Stimulated activated naive CD8-positive, alpha-beta T cell treated with anti-CD3 and anti-CD28 coated beads, Interleukin-15, Interleukin-2, amounts not matched to agents 100 ng/mL and 50 ng/mL, for 24 hours (primary cell): ENCODE measurements around the gene RPUSD1.

Experiments used
- H3K27ac Mint-ChIP-seq: one replicate; pipeline ENCODE4 v1.8.0; 2021; ENCODE audit warnings: mild to moderate bottlenecking, mixed read lengths
- H3K27me3 Mint-ChIP-seq: one replicate; pipeline ENCODE4 v1.8.0; 2021; ENCODE audit warnings: mixed read lengths
- H3K36me3 Mint-ChIP-seq: one replicate; pipeline ENCODE4 v1.8.0; 2021; ENCODE audit warnings: low read depth, mixed read lengths
- H3K4me1 Mint-ChIP-seq: one replicate; pipeline ENCODE4 v1.8.0; 2021; ENCODE audit warnings: low read depth, mixed read lengths
- H3K4me3 Mint-ChIP-seq: one replicate; pipeline ENCODE4 v1.8.0; 2021; ENCODE audit warnings: mild to moderate bottlenecking, mixed read lengths
- H3K9me3 Mint-ChIP-seq: one replicate; pipeline ENCODE4 v1.8.0; 2021; ENCODE audit warnings: mixed read lengths

The RPUSD1 gene

DNA sequence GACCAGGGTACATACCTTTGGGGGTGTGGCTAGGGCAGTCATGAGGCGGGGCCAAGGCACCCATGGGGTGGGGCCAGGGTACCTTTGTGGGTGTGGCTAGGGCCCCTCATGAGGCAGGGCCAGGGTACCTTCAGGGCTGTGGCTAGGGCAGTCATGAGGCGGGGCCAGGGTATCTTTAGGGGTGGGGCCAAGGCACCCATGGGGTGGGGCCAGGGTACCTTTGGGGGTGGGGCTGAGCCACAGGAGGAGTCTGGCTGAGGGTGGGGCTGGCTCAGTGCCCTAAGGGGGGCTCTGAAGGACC lies 8.9 kb upstream of the RPUSD1 start:
- no peaks in the 10 kb centered on the region for H3K27me3 Mint-ChIP-seq
- H3K4me3 Mint-ChIP-seq, result no peak overlapping the region
- no peaks in the 10 kb centered on the region for H3K4me1 Mint-ChIP-seq
- no peak overlapping the region for H3K27ac Mint-ChIP-seq
- no peaks in the 10 kb centered on the region for H3K36me3 Mint-ChIP-seq
- no peaks in the 10 kb centered on the region for H3K9me3 Mint-ChIP-seq

DNA sequence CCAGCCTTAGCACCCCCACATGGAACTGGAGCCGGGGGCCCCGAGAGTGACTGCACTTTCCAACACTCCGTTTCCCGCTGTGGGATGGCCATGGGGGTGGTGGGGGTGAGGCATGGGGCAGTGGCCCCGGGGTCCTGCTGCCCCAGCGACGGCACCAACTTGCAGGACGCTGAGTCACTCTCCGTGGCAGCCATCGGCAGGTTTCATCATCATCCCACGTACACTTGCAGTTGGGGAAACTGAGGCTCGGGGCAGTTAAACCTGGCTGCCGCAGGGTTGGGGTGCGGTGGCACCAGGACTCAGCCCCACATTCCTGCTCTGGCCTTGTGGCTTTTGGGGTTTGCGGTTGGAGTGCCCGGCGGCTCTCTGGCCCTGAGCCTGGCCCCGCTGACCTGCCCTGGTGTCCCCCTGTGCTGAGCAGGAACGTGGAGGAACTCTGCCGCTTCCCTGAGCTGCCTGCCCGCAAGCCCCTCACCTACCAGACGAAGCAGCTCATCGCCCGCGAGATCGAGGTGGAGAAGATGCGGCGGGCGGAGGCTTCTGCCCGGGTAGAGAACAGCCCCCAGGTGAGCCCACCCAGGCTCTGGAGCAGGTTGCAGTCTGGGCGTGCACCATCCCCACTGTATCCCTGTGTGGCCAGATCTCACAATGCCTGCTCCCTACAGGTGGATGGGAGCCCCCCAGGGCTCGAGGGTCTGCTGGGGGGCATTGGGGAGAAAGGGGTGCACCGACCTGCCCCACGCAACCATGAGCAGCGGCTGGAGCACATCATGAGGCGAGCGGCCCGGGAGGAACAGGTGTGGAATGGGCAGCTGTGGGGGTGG lies 8.3 kb upstream of the RPUSD1 start:
- no peak overlapping the region for H3K27ac Mint-ChIP-seq
- peaks cover 1% of the 10 kb centered on the region for H3K4me1 Mint-ChIP-seq
- H3K4me3 Mint-ChIP-seq, result no peak overlapping the region
- no peaks in the 10 kb centered on the region for H3K27me3 Mint-ChIP-seq
- H3K9me3 Mint-ChIP-seq, result no peaks in the 10 kb centered on the region
- H3K36me3 Mint-ChIP-seq, result peaks cover 4% of the 10 kb centered on the region

DNA sequence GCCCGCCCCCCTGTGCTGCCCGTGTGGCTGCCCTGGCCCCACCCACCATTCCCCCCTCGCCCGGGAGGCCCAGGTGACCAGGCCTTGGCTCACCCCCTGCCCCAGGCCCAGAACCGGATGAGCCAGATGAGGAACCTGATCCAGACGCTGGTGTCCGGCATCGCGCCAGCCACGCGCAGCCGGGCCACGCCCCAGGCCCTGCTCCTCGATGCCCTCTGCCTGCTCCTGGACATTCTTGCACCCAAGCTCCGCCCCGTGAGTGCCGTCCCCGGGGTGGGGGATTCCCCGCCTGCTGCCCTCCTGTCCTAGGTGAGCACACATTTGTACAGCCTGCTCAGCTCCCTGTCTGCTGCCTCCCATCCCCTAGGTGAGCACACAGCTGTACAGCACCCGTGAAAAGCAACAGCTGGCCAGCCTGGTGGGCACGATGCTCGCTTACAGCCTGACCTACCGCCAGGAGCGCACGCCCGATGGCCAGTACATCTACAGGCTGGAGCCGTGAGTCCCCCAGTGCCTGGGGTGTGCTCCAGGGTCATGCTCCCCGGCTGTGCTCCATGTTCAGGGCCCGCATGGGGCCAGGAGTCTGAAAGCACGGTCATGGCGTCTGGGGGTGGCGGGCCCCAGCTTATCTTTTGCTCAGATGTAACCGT lies 7.5 kb upstream of the RPUSD1 start:
- Mint-ChIP-seq H3K4me1 (peaks cover 4% of the 10 kb centered on the region), H3K27me3 (no peaks in the 10 kb centered on the region), H3K9me3 (no peaks in the 10 kb centered on the region), H3K4me3 (no peak overlapping the region), H3K27ac (no peak overlapping the region), H3K36me3 (peaks cover 10% of the 10 kb centered on the region)

DNA sequence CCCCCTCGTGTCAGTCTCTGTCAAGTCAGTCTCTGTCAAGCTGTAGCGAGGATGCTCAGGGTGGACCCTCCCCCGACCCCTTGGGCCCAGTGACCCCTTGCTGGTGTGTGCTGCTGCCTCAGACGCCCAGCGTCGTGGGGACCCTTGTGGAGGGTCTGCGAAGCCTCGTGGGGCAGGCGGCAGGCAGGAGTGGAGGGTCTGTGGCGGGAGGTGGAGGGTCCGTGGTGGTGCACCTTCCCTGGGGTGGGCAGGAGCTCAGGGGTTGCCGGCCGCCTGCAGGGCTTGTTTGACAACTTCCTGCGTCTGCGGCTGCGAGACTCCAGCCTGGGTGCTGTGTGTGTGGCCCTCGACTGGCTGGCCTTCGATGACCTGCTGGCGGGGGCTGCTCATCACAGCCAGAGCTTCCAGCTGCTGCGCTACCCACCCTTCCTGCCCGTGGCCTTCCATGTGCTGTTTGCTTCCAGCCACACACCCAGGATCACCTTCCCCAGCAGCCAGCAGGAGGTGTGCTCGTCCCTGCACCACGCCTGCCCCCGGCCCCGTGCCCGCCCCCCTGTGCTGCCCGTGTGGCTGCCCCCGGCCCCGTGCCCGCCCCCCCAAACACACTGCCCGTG lies 6.8 kb upstream of the RPUSD1 start:
- H3K9me3 Mint-ChIP-seq, result no peaks in the 10 kb centered on the region
- H3K27ac Mint-ChIP-seq, result no peak overlapping the region
- H3K36me3 Mint-ChIP-seq, result peaks cover 10% of the 10 kb centered on the region
- H3K4me1 Mint-ChIP-seq, result peaks cover 4% of the 10 kb centered on the region
- H3K27me3 Mint-ChIP-seq, result no peaks in the 10 kb centered on the region
- H3K4me3 Mint-ChIP-seq, result no peak overlapping the region

DNA sequence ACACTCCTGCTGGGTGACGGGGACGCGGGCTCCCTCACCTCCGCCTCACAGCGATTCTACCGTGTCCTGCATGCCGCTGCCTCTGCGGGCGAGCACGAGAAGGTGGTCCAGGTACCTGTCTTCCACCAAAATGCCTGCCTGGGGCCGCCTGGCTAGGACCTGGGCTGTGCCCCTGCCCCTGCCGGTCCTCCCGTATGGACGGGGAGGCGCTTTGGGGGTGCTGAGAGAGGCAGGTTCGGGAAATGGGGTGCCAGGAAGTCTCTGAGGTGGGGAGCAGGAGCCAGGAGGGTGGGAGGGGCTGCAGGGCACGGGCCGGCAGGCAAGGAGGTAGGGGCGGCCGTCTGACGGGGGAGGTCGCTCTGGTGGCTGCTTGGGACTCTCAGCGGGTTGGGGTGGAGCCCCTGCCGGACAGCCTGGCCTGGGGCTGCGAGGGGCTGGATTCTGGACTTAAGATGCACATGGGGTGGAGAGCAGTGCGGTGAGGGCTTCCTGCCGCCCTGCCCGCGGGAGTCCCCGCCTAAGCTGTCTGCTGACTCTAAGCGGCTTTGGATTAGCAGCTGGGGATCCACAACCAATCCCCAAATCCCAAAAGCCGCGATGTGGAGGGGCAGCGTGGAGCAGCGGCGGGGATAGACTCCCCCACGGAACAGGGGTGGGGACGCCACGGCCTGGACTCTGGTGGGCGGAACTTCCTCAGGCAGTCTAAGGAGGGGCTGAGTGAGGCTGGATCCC lies 6.1 kb upstream of the RPUSD1 start:
- H3K27ac Mint-ChIP-seq, result no peak overlapping the region
- no peak overlapping the region for H3K4me3 Mint-ChIP-seq
- H3K4me1 Mint-ChIP-seq, result peaks cover 4% of the 10 kb centered on the region
- no peaks in the 10 kb centered on the region for H3K27me3 Mint-ChIP-seq
- H3K9me3 Mint-ChIP-seq, result no peaks in the 10 kb centered on the region
- peaks cover 10% of the 10 kb centered on the region for H3K36me3 Mint-ChIP-seq

DNA sequence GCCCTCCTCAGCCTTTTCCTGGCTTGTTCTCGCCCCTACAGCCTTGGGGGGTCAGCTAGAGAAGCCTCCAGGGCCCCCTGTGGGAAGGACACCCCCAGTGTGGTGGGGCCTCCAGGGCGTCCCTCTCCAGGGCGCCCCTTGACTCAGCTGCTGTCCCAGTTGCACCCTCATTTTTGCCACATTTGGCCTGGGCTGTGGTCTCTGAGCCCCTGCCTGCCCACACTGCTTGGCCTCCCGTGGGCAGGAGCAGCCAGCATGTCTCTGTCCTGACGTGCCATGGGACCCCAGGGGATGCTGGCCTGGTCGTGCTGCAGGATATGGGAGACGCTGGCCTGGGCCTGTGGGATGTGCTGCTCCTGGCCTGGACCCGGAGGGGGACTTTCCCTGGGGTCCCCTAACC lies 5.2 kb upstream of the RPUSD1 start:
- Mint-ChIP-seq H3K36me3 (peaks cover 10% of the 10 kb centered on the region), H3K27ac (no peak overlapping the region), H3K4me3 (no peak overlapping the region), H3K4me1 (peaks cover 4% of the 10 kb centered on the region), H3K9me3 (no peaks in the 10 kb centered on the region), H3K27me3 (no peaks in the 10 kb centered on the region)

DNA sequence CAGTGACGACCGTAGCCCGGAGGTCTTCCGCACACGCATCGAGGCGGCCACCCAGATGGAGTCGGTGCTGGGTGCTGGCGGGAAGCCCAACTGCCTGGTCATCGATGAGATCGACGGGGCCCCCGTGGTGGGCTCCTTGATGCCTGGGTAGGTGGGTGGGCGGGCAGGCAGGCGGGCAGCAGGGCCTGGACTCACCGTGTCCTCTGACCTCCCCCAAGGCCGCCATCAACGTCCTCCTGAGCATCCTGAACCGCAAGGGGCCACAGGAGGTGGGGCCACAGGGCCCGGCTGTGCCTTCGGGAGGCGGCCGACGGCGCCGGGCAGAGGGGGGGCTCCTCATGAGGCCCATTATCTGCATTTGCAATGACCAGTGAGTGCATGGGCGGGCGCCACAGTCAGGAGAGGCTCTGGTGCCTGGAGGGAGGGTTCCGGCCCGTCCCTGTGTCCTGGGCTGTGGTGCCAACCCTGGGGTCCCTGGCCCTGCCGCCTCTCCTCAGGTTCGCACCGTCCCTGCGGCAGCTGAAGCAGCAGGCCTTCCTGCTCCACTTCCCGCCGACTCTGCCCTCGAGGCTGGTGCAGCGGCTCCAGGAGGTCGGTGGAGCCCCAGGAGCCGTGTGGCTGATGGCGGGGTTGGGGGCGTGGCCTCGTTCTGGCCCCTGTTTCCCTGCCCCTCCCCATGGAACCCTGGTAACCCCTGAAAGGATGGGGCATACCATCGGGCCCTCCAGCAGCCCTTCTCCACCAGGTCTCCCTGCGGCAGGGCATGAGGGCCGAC lies 4.2 kb upstream of the RPUSD1 start:
- H3K9me3 Mint-ChIP-seq, result no peaks in the 10 kb centered on the region
- no peaks in the 10 kb centered on the region for H3K27me3 Mint-ChIP-seq
- H3K27ac Mint-ChIP-seq, result no peak overlapping the region
- H3K36me3 Mint-ChIP-seq, result peaks cover 10% of the 10 kb centered on the region
- H3K4me3 Mint-ChIP-seq, result no peak overlapping the region
- peaks cover 4% of the 10 kb centered on the region for H3K4me1 Mint-ChIP-seq

DNA sequence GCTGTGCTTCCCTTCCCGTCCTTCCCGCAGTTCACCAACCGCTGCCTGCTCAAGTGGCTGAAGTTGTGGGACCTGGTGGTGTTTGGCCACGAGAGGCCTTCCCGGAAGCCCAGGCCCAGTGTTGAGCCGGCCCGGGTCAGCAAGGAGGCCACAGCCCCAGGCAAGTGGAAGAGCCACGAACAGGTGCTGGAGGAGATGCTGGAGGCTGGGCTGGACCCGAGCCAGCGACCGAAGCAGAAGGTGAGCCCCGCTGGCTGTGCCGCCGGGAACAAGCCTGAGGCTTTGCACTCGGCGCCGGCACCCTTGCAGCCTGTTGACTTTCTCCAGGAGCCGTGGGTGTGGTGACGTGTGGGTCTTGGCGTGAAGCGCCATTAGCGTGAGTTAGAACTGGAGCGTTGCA lies 3.0 kb upstream of the RPUSD1 start:
- Mint-ChIP-seq H3K27me3 (no peaks in the 10 kb centered on the region), H3K27ac (no peak overlapping the region), H3K9me3 (no peaks in the 10 kb centered on the region), H3K36me3 (peaks cover 10% of the 10 kb centered on the region), H3K4me3 (no peak overlapping the region), H3K4me1 (peaks cover 7% of the 10 kb centered on the region)

DNA sequence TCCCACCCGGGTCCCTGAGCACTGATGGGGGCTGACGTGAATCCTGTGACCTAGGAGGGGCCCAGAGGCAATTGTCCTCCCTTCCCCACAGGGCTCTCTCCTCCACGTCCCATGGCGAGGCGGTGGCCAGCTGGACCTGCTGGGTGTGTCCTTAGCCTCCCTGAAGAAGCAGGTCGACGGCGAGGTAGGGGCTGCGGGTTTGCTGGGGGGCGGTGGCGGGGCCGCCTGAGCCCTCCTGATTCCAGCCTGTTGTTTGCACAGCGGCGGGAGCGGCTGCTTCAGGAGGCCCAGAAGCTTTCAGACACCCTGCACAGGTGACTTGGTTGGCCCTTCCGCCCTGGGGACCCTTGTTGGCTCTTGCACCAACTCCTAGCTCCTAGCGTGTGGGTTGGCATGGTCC lies 1.9 kb upstream of the RPUSD1 start:
- peak overlapping the region; percentile 62 for H3K4me3 Mint-ChIP-seq
- H3K36me3 Mint-ChIP-seq, result peaks cover 10% of the 10 kb centered on the region
- H3K27ac Mint-ChIP-seq, result no peak overlapping the region
- H3K27me3 Mint-ChIP-seq, result no peaks in the 10 kb centered on the region
- no peaks in the 10 kb centered on the region for H3K9me3 Mint-ChIP-seq
- H3K4me1 Mint-ChIP-seq, result peaks cover 7% of the 10 kb centered on the region

DNA sequence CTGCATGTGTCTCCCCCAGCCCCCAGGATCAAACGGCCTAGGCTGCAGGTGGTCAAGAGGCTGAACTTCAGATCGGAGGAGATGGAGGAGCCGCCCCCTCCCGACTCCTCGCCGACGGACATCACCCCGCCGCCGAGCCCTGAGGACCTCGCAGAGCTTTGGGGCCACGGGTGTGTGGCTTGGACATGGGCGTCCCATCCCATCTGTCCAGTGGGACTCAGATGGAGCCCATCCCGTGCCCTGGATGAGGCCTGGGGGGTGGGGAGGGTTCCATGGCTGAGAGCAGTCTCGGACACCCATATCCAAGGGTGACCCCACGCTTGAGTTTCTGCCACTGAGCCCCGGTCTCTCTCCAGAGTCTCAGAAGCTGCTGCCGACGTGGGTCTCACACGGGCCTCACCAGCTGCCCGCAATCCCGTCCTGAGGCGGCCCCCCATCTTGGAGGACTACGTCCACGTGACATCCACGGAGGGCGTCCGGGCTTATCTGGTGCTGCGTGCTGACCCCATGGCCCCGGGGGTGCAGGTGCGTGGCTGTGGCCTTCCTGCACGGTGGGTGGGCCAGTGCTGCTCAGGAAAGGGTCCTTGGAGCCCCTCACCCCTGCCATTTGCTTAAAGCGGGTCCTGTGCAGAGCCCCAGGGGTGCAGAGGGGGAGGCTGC lies 1.1 kb upstream of the RPUSD1 start:
- H3K36me3 Mint-ChIP-seq, result peaks cover 10% of the 10 kb centered on the region
- H3K4me1 Mint-ChIP-seq, result peaks cover 7% of the 10 kb centered on the region
- H3K9me3 Mint-ChIP-seq, result no peaks in the 10 kb centered on the region
- H3K27ac Mint-ChIP-seq, result no peak overlapping the region
- H3K4me3 Mint-ChIP-seq, result peak overlapping the region; percentile 62
- no peaks in the 10 kb centered on the region for H3K27me3 Mint-ChIP-seq

DNA sequence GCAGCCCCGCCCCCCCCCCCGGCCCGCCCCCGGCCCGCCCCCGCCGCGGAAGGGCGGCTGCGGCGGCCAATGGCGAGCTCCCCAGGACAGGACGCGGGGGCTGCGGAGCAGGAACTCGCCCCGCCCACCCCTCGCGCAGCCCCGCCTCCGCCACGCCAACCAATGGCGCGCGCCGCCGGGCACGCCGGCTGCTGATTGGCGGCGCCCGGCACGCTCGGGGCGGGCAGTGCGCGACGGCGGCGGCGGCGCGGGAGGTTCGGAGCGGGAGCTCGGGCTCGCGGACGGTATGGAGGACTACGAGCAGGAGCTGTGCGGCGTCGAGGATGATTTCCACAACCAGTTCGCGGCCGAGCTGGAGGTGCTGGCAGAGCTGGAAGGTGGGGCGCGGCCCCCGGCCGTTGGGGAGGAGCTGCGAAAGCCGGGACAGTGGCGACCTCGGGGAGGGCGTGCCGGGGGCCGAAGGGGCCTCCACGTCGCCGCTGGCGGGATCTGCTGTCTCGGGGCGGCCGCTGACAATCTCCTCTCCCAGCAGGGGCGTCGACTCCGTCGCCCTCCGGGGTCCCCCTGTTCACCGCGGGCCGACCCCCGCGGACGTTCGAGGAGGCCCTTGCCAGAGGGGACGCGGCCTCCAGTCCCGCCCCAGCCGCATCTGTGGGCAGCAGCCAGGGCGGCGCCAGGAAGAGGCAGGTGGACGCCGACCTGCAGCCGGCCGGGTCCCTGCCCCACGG lies 382 bp upstream of the RPUSD1 start, which contains the start of gene CHTF18:
Gene CHTF18, plus strand, starts transcription at position 222 of the 728 bp plus-strand sequence. Its CDS starts 65 bp downstream, at position 287.
- Mint-ChIP-seq H3K4me3 (peak within 1 kb of the TSS; percentile 88), H3K4me1 (peaks cover 7% of the 10 kb centered on the region), H3K9me3 (no peaks in the 10 kb centered on the region), H3K27ac (peak within 1 kb of the TSS; percentile 83), H3K36me3 (peaks cover 10% of the 10 kb centered on the region), H3K27me3 (no peaks in the 10 kb centered on the region)

DNA sequence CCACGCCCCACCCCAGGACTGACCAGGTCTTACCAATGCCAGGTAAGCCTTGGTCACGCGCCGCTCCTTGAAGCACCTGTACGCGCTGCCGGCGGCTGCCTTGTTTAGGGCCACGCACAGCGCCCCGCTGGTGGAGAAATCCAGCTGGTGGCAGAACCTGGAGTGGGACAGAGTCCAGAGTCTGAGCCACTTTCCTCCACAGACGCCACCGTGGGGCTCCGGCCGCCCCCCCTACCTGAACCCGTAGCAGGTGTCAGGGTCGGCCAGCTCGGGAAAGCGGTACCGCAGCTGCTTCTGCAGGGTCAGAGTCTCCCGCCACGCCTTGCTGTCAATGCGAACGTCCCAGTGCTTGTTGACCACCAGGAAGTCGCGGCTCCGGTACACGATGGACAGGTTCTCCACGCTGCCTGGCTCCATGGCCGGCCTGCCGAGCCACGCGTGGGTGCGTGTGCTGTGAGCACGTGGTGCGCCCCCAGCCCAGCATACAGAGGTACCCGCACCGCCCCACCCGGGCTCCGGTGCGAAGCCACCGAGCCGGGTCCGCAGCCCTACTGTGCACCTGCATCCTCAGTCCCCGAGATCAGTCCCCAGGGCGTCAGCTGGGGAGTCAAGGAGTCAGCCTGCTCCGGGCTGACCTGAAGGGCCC lies 737 bp downstream of the RPUSD1 start:
- H3K4me1 Mint-ChIP-seq, result peaks cover 7% of the 10 kb centered on the region
- H3K4me3 Mint-ChIP-seq, result peak overlapping the region; percentile 88
- peak overlapping the region; percentile 83 for H3K27ac Mint-ChIP-seq
- H3K9me3 Mint-ChIP-seq, result no peaks in the 10 kb centered on the region
- no peaks in the 10 kb centered on the region for H3K27me3 Mint-ChIP-seq
- H3K36me3 Mint-ChIP-seq, result peaks cover 10% of the 10 kb centered on the region
